Left ventricle myocardium inferior (tissue), 1 donor: ENCODE data around the gene CACNB4. TPM values are rescaled to one million over a fixed set of nuclear protein-coding genes. Genes with fewer than 3 reads are reported as not detected.

Source experiments
- DNase-seq: peaks from one replicate; pipeline ENCODE4 v3.0.0-alpha.2; 2020
- H3K27ac ChIP-seq: fragments of 200-600 bp; replicated peaks from 2 replicates; pipeline ENCODE4 v1.8.0; 2021
- H3K27me3 ChIP-seq: fragments of 200-600 bp; 2 replicates; pipeline ENCODE4 v1.8.0; 2021; ENCODE audit warnings: low read depth
- H3K36me3 ChIP-seq: fragments of 200-600 bp; 2 replicates; pipeline ENCODE4 v1.8.0; 2021
- H3K4me1 ChIP-seq: fragments of 200-600 bp; 2 replicates; pipeline ENCODE4 v1.8.0; 2021
- H3K4me3 ChIP-seq: fragments of 200-600 bp; 2 replicates; pipeline ENCODE4 v1.8.0; 2021; ENCODE audit warnings: mild to moderate bottlenecking, moderate library complexity
- H3K9me3 ChIP-seq: fragments of 200-600 bp; replicated peaks from 2 replicates; pipeline ENCODE4 v1.8.0; 2021
- intact Hi-C: fragments of 100-400 bp; cut with micrococcal nuclease; formaldehyde crosslinking; loops from one replicate; pipeline ENCODE4 v1.11.0; 2022
- total RNA-seq: library from RNA; stranded (reverse); fragmentation: NEBNext Ultra II Directional; extraction: Animal tissue kit (Norgen Biotek cat#: 25700); gene quantifications from one replicate; pipeline ENCODE4 v1.2.1, GENCODE V29; 2021
- TF ChIP-seq, protein P1 (sequence below): fragments of 200-600 bp; IDR thresholded peaks from 2 replicates; pipeline ENCODE4 v1.8.0; 2021; ENCODE audit warnings: antibody characterized with exemption, mild to moderate bottlenecking, borderline replicate concordance
- donor health status: DM: no; HTN: yes; CAD: no; lungs with severe emphysema.

CACNB4 gene
- total RNA-seq, 1 donor from 2014 or later, result 0.25 TPM

GRCh38 chr2:152054593-152054992, 44.3 kb downstream of the CACNB4 start:
- H3K4me1 ChIP-seq, result no peaks in the 10 kb centered on the region
- no peak overlapping the region for H3K27ac ChIP-seq
- TF ChIP-seq, protein P1, sequence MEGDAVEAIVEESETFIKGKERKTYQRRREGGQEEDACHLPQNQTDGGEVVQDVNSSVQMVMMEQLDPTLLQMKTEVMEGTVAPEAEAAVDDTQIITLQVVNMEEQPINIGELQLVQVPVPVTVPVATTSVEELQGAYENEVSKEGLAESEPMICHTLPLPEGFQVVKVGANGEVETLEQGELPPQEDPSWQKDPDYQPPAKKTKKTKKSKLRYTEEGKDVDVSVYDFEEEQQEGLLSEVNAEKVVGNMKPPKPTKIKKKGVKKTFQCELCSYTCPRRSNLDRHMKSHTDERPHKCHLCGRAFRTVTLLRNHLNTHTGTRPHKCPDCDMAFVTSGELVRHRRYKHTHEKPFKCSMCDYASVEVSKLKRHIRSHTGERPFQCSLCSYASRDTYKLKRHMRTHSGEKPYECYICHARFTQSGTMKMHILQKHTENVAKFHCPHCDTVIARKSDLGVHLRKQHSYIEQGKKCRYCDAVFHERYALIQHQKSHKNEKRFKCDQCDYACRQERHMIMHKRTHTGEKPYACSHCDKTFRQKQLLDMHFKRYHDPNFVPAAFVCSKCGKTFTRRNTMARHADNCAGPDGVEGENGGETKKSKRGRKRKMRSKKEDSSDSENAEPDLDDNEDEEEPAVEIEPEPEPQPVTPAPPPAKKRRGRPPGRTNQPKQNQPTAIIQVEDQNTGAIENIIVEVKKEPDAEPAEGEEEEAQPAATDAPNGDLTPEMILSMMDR, result no peak
- no peaks in the 10 kb centered on the region for H3K27me3 ChIP-seq
- intact Hi-C loops, result no loop called here
- peaks cover 4% of the 10 kb centered on the region for H3K9me3 ChIP-seq
- no peak for DNase-seq
- H3K36me3 ChIP-seq, result no peaks in the 10 kb centered on the region
- H3K4me3 ChIP-seq, result no peak overlapping the region

- Histone ChIP-seq H3K27me3 (no peaks in the 10 kb centered on the region), H3K4me1 (no peaks in the 10 kb centered on the region), H3K9me3 (no peaks in the 10 kb centered on the region), H3K4me3 (no peak overlapping the region), H3K27ac (no peak overlapping the region), H3K36me3 (no peaks in the 10 kb centered on the region)
- no peak for DNase-seq
- TF ChIP-seq, protein P1, result no peak
- intact Hi-C loops, result no loop called here
Observed at GRCh38 chr2:152051436-152051835, 47.4 kb downstream of the CACNB4 start.

DNA sequence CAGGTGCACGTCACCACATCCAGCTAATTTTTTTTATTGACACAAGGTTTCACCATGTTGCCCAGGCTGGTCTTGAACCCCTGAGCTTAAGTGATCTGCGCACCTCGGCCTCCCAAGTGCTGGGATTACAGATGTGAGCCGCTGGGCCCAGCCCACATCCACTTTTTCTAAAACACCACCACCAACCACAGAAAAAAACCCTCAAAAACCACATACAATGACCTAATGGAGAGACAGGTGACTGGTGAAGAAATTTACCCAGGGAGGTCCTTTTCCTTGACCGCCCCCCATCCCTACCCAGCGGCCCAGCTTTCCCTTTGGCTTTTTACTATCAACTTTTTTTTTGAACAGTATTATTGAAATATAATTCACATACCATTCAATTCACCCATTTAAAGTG, 47.9 kb downstream of the CACNB4 start:
- H3K36me3 ChIP-seq, result no peaks in the 10 kb centered on the region
- DNase-seq, result no peak
- TF ChIP-seq, protein P1, result no peak
- no peak overlapping the region for H3K27ac ChIP-seq
- H3K4me3 ChIP-seq, result no peak overlapping the region
- H3K27me3 ChIP-seq, result no peaks in the 10 kb centered on the region
- H3K4me1 ChIP-seq, result no peaks in the 10 kb centered on the region
- no peaks in the 10 kb centered on the region for H3K9me3 ChIP-seq
- intact Hi-C loops, result no loop called here

- H3K4me1 ChIP-seq, result no peaks in the 10 kb centered on the region
- no peaks in the 10 kb centered on the region for H3K27me3 ChIP-seq
- H3K27ac ChIP-seq, result no peak overlapping the region
- no peaks in the 10 kb centered on the region for H3K36me3 ChIP-seq
- no peak overlapping the region for H3K4me3 ChIP-seq
- TF ChIP-seq, protein P1, result no peak
- H3K9me3 ChIP-seq, result no peaks in the 10 kb centered on the region
- intact Hi-C loops, result no loop called here
- DNase-seq, result no peak
Observed at GRCh38 chr2:152050341-152050740, 48.5 kb downstream of the CACNB4 start.

DNA sequence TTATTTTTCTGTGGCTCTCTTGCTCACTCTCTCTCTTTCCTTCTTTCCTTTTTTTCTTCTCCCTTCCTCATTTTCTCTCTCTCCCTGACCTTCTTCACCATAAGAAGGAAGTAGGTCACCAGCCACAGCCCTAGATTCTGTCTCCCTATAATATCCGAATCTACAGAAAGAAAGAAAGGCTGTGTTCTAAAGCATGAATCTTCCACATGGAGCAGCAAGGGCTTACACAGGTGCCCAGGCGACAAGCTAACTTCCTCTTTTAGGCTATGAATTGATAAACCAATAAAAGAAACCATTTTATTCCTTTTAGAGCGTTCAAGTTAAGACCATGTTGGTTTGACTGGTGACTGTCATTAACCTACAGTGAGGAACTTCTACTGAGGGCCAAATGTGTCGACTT, 49.3 kb downstream of the CACNB4 start:
- H3K9me3 ChIP-seq, result no peaks in the 10 kb centered on the region
- no peak overlapping the region for H3K27ac ChIP-seq
- no peak overlapping the region for H3K4me3 ChIP-seq
- no peak for DNase-seq
- TF ChIP-seq, protein P1, result no peak
- no peaks in the 10 kb centered on the region for H3K36me3 ChIP-seq
- H3K4me1 ChIP-seq, result no peaks in the 10 kb centered on the region
- intact Hi-C loops, result no loop called here
- H3K27me3 ChIP-seq, result no peaks in the 10 kb centered on the region
